ENCODE measurements around the gene CD72.

The CD72 gene

GRCh38 chr9:35563791-35564197, 54.4 kb downstream of the CD72 start:
- Histone ChIP-seq H3K9me3 (no peaks in the 10 kb centered on the region), H3K4me3 (ENCODE audit: low read depth in 1 of 2, low read length in 1 of 2) (no peak overlapping the region), H3K4me1 (ENCODE audit: control insufficient read depth in 1 of 2, insufficient read depth in 1 of 2, low read depth in 1 of 2, low read length in 1 of 2) (no peaks in the 10 kb centered on the region), H3K36me3 (no peaks in the 10 kb centered on the region), H3K27me3 (no peaks in the 10 kb centered on the region), H3K27ac (no peak overlapping the region)
- TF ChIP-seq, protein P1, sequence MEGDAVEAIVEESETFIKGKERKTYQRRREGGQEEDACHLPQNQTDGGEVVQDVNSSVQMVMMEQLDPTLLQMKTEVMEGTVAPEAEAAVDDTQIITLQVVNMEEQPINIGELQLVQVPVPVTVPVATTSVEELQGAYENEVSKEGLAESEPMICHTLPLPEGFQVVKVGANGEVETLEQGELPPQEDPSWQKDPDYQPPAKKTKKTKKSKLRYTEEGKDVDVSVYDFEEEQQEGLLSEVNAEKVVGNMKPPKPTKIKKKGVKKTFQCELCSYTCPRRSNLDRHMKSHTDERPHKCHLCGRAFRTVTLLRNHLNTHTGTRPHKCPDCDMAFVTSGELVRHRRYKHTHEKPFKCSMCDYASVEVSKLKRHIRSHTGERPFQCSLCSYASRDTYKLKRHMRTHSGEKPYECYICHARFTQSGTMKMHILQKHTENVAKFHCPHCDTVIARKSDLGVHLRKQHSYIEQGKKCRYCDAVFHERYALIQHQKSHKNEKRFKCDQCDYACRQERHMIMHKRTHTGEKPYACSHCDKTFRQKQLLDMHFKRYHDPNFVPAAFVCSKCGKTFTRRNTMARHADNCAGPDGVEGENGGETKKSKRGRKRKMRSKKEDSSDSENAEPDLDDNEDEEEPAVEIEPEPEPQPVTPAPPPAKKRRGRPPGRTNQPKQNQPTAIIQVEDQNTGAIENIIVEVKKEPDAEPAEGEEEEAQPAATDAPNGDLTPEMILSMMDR (IDR thresholded peaks at IDR 0.05) = no peak

DNA sequence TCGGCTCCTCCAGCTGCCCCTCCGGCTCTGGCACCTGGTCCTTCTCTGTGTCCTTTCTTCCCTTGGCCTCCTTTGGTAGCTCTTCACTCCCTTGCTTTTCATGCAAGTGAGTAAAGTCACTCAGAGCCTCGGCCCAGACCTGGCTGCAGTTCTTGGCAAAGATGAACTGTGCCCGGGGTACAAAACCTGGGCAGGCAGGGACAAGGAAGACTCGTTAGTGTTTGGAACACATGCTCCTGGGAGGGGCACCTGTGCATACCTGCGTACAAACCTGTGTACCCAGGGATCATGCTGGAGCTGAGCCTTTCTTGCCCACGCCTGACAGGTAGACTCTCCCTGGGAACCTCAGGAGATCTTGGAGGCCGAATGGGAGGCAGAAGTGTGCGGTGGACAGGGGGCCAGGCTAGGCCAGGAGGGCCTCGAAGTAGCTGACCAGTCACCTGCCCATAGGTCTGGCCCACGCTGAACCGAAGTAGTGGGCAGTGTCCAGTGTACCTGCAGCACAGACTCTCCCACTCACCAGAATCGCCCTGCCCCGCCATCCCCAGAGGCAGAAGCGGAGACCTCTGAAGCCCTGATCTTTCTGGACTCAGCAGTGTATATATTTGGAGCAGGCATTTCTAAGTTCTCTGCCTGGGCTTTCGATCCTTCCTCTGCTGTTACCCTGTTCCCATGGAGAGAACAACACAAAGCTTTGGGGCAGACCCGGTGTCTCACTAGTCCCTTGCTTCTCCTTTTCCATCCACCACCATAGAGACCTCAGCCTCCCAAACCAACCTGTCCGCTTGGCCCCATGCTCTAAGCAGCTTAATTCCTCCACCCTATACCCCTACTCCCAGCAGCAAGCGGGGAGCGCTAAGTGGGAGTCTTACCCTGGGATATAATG, 55.1 kb downstream of the CD72 start:
- Histone ChIP-seq H3K27ac (no peak overlapping the region), H3K36me3 (no peaks in the 10 kb centered on the region), H3K4me1 (ENCODE audit: control insufficient read depth in 1 of 2, insufficient read depth in 1 of 2, low read depth in 1 of 2, low read length in 1 of 2) (no peaks in the 10 kb centered on the region), H3K27me3 (no peaks in the 10 kb centered on the region), H3K4me3 (ENCODE audit: low read depth in 1 of 2, low read length in 1 of 2) (no peak overlapping the region), H3K9me3 (no peaks in the 10 kb centered on the region)
- TF ChIP-seq, protein P1 (IDR thresholded peaks at IDR 0.05) = no peak

DNA sequence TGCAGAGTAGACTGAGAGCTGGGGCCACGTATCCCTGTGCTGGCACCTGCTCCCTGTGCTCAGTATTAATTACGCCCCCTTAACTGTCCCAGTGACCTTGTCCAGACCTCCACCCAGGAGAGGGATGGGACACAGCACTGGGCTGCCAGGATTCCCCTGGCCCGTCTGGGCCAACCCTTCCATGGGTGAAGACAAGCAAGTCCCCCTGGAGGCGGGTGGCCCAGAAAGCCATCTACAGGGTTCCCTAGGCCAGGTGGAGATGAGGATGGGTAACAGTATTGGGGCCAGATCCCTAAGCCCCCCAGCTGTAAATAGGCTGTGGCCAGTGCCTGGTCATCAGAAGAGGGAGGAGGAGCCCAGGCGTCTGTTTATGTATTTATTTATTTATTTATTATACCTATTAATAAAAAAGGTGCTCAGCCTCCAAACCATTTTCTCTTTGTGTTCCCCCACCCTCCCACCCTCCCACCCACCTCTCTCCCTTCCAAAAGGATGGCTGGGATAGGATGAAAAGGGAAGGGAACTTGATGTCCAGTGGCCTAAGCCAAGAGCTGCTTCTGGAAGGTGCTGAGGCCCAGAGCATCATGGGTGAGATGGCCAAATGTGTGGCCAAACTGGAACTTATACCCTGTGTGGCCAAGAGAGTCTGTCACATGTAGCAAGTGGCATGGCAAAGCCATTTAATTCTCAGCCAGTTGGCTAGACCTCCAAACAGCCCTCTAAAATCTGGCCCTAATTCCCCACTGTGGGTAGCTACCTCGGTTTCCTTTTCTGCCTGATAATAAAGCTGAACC, 56.5 kb downstream of the CD72 start:
- Histone ChIP-seq H3K4me1 (ENCODE audit: control insufficient read depth in 1 of 2, insufficient read depth in 1 of 2, low read depth in 1 of 2, low read length in 1 of 2) (no peaks in the 10 kb centered on the region), H3K4me3 (ENCODE audit: low read depth in 1 of 2, low read length in 1 of 2) (no peak overlapping the region), H3K36me3 (no peaks in the 10 kb centered on the region), H3K9me3 (no peaks in the 10 kb centered on the region), H3K27ac (no peak overlapping the region), H3K27me3 (no peaks in the 10 kb centered on the region)
- TF ChIP-seq, protein P1 (IDR thresholded peaks at IDR 0.05) = no peak

GRCh38 chr9:35560625-35561337, 57.4 kb downstream of the CD72 start:
- no peak overlapping the region for H3K27ac ChIP-seq
- no peaks in the 10 kb centered on the region for H3K36me3 ChIP-seq
- H3K4me3 ChIP-seq (ENCODE audit: low read depth in 1 of 2, low read length in 1 of 2) = no peak overlapping the region
- H3K27me3 ChIP-seq = no peaks in the 10 kb centered on the region
- TF ChIP-seq, protein P1 (IDR thresholded peaks at IDR 0.05) = no peak
- H3K9me3 ChIP-seq = no peaks in the 10 kb centered on the region
- no peaks in the 10 kb centered on the region for H3K4me1 ChIP-seq (ENCODE audit: control insufficient read depth in 1 of 2, insufficient read depth in 1 of 2, low read depth in 1 of 2, low read length in 1 of 2)

Data from neutrophil (primary cell).